Measurements from ENCODE around the gene CFB. TPM values are rescaled to one million over a fixed set of nuclear protein-coding genes. Genes with fewer than 3 reads are reported as not detected.
A peak's percentile ranks its signal among the peaks of the same experiment; 100 is the strongest.

CFB gene
- total and polyA plus RNA-seq, 9 of the 15 experiments (the other 6 are each of a cell fraction or from before 2014, with no cell fraction given): 0.08 to 0.91 (median 0.22) TPM; not detected in 4

DNA sequence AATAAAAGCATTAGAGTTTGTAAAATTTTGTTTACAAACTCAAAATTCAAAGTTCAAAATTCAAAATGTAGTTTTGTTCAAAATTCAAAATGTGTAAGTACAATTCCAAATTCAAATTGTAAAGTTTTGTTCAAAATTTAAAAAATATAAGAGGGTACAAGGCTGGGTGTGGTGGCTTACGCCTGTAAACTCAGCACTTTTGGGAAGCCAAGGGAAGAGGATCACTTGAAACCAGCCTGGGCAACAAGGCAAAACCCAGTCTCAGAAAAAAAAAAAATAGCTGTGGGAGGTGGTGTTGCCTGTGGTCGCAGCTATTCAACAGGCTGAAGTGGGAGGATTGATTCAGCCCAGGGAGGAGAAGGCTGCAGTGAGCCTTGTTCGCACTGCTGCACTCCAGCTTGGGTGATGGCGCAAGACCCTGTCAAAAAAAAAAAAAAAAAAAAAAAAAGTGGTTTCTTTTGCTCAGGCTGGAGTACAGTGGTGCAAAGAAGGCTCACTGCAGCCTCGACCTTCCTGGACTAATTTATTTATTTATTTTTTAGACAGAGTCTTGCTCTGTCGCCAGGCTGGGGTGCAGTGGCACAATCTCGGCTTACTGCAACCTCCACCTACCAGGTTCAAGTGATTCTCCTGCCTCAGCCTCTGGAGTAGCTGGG, 38.6 kb upstream of the CFB start:
- H3K79me2 ChIP-seq (ENCODE audit: control insufficient read depth, insufficient read depth, low read length): no peaks in the 10 kb centered on the region
- no peak overlapping the region for H3K4me3 ChIP-seq
- no peaks in the 10 kb centered on the region for H3K9me3 ChIP-seq (replicated peaks; ENCODE audit: control insufficient read depth, insufficient read depth, low read depth, low read length)
- ATAC-seq: peak; percentile 70
- H3K27me3 ChIP-seq (ENCODE audit: control insufficient read depth in 2 of 2, insufficient read depth in 2 of 2, low read length in 2 of 2): no peaks in the 10 kb centered on the region
- ChIA-PET POLR2A (interaction anchor here (0.6 to 1.6 kb wide), 6 partner anchors 9 to 176 kb away, joined by 3 to 7 read pairs (median 3); partner anchors contain the start of gene EHMT2), CTCF (ENCODE audit: low intra/inter-chr PET ratio) (interaction anchor here (0.6 kb wide), 1 partner anchor 14 kb away, joined by 6 read pairs; no protein-coding TSS in a partner anchor)
- in situ Hi-C loops (cut with MboI) (no loop called here), intact Hi-C loops (cut with micrococcal nuclease) (loop anchor here (10.0 kb wide), 1 partner anchor 288 kb away; the partner anchor contains the start of genes GPSM3 and PBX2)
- peaks cover 26 to 27% of the 10 kb centered on the region in 2 experiments for H3K4me1 ChIP-seq (replicated peaks in 1 of 2; ENCODE audit: control insufficient read depth in 2 of 2, insufficient read depth in 2 of 2, low read length in 2 of 2)
- no peaks in the 10 kb centered on the region for H3K9me1 ChIP-seq (ENCODE audit: control insufficient read depth, insufficient read depth, low read length)
- H3K36me3 ChIP-seq (ENCODE audit: control insufficient read depth, insufficient read depth, low read length): no peaks in the 10 kb centered on the region
- peak; percentile 65 for FAIRE-seq
- 38% methylated on average over 6 of the region's 7 CpGs for WGBS (ENCODE audit: insufficient coverage, low coverage, missing lambda C conversion rate)
- no TSS peak for BruUV-seq (replicated peaks)
- no peaks in the 10 kb centered on the region for H4K20me1 ChIP-seq (replicated peaks; ENCODE audit: control insufficient read depth, insufficient read depth, low read length)
- no peak overlapping the region for H3K4me2 ChIP-seq (ENCODE audit: insufficient read depth, low read length)
- H3K9ac ChIP-seq (ENCODE audit: insufficient read depth in 1 of 2, low read depth in 2 of 2, low read length in 2 of 2): no peak overlapping the region
- H3K27ac ChIP-seq (ENCODE audit: extremely low read depth, low read depth, low read length): no peak overlapping the region
- H2AFZ ChIP-seq (ENCODE audit: low read depth, low read length): no peak overlapping the region
- peak in 1 of 4 experiments; percentile 62 for DNase-seq (ENCODE audit: extremely low read depth in 1 of 4, low spot score in 3 of 4)
- TF ChIP-seq, protein P1, sequence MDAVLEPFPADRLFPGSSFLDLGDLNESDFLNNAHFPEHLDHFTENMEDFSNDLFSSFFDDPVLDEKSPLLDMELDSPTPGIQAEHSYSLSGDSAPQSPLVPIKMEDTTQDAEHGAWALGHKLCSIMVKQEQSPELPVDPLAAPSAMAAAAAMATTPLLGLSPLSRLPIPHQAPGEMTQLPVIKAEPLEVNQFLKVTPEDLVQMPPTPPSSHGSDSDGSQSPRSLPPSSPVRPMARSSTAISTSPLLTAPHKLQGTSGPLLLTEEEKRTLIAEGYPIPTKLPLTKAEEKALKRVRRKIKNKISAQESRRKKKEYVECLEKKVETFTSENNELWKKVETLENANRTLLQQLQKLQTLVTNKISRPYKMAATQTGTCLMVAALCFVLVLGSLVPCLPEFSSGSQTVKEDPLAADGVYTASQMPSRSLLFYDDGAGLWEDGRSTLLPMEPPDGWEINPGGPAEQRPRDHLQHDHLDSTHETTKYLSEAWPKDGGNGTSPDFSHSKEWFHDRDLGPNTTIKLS (IDR thresholded peaks at IDR 0.05; ENCODE audit: borderline replicate concordance, low read depth): no peak
- TF ChIP-seq SRF (CRISPR knock-in tag; IDR thresholded peaks at IDR 0.05) (peak in 1 of 2 experiments; percentile 67; a peak in 1 of 4 replicates), MTA2 (IDR thresholded peaks at IDR 0.05; ENCODE audit: low read depth) (no peak), FUS (optimal IDR thresholded peaks at IDR 0.05; ENCODE audit: low read depth, low read length) (no peak), TBP (optimal IDR thresholded peaks at IDR 0.05; ENCODE audit: low read depth, low read length) (no peak), U2AF2 (optimal IDR thresholded peaks at IDR 0.05; ENCODE audit: low read depth, low read length) (no peak), RBBP5 (IDR thresholded peaks at IDR 0.05; ENCODE audit: borderline replicate concordance, insufficient read depth, low read length, poor library complexity, severe bottlenecking) (no peak), PHF20 (IDR thresholded peaks at IDR 0.05; ENCODE audit: partially characterized antibody) (no peak), GATAD2B (IDR thresholded peaks at IDR 0.05; ENCODE audit: borderline replicate concordance) (no peak), MEF2D (tag; conservative IDR thresholded peaks at IDR 0.05; ENCODE audit: low read depth) (no peak), HDAC3 (IDR thresholded peaks at IDR 0.05; ENCODE audit: borderline replicate concordance, partially characterized antibody) (no peak), ZNF316 (IDR thresholded peaks at IDR 0.05) (peak; percentile 65), C11orf30 (IDR thresholded peaks at IDR 0.05; ENCODE audit: low read depth) (peak; percentile 58; the same call in 1 of the 2 replicates)
- TF ChIP-seq, protein P2, sequence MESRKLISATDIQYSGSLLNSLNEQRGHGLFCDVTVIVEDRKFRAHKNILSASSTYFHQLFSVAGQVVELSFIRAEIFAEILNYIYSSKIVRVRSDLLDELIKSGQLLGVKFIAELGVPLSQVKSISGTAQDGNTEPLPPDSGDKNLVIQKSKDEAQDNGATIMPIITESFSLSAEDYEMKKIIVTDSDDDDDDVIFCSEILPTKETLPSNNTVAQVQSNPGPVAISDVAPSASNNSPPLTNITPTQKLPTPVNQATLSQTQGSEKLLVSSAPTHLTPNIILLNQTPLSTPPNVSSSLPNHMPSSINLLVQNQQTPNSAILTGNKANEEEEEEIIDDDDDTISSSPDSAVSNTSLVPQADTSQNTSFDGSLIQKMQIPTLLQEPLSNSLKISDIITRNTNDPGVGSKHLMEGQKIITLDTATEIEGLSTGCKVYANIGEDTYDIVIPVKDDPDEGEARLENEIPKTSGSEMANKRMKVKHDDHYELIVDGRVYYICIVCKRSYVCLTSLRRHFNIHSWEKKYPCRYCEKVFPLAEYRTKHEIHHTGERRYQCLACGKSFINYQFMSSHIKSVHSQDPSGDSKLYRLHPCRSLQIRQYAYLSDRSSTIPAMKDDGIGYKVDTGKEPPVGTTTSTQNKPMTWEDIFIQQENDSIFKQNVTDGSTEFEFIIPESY (CRISPR knock-in tag; IDR thresholded peaks at IDR 0.05): 0 out of 2 replicates have a peak, but pooled peaks have one; percentile 47
- TF ChIP-seq, protein P3, sequence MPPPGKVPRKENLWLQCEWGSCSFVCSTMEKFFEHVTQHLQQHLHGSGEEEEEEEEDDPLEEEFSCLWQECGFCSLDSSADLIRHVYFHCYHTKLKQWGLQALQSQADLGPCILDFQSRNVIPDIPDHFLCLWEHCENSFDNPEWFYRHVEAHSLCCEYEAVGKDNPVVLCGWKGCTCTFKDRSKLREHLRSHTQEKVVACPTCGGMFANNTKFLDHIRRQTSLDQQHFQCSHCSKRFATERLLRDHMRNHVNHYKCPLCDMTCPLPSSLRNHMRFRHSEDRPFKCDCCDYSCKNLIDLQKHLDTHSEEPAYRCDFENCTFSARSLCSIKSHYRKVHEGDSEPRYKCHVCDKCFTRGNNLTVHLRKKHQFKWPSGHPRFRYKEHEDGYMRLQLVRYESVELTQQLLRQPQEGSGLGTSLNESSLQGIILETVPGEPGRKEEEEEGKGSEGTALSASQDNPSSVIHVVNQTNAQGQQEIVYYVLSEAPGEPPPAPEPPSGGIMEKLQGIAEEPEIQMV (tag; conservative IDR thresholded peaks at IDR 0.05; ENCODE audit: low read depth): no peak
- TF ChIP-seq, protein P4, sequence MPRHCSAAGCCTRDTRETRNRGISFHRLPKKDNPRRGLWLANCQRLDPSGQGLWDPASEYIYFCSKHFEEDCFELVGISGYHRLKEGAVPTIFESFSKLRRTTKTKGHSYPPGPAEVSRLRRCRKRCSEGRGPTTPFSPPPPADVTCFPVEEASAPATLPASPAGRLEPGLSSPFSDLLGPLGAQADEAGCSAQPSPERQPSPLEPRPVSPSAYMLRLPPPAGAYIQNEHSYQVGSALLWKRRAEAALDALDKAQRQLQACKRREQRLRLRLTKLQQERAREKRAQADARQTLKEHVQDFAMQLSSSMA (CRISPR knock-in tag; IDR thresholded peaks at IDR 0.05): no peak
